Esophagus squamous epithelium (tissue), 5 donors: ENCODE measurements around the gene PKM. TPM values are rescaled to one million over a fixed set of nuclear protein-coding genes. Genes with fewer than 3 reads are reported as not detected.
A peak's percentile ranks its signal among the peaks of the same experiment; 100 is the strongest.

ENCODE experiments used
- DNase-seq: peaks from one replicate; lab custom pipeline; 2025; lab: John Stamatoyannopoulos, UW
- H3K27ac ChIP-seq, 4 donors: fragments of 200-600 bp; sonication (generic); one replicate each; pipeline ENCODE4 v1.5.1; 2016 to 2019; ENCODE audit warnings: mild to moderate bottlenecking in 1 of 4
- H3K27me3 ChIP-seq, 4 donors: fragments of 200-600 bp; sonication (generic); 1 replicate in 3 of 4; 2 replicates in 1 of 4; pipeline versions ENCODE4 v1.5.1 to v1.6.0; 2017 to 2021; ENCODE audit warnings: antibody characterized with exemption in 1 of 4
- H3K36me3 ChIP-seq, 3 donors: fragments of 200-600 bp; sonication (generic); one replicate each; pipeline ENCODE4 v1.5.1; 2016 to 2019
- H3K4me1 ChIP-seq, 3 donors: fragments of 200-600 bp; sonication (generic); one replicate each; pipeline ENCODE4 v1.5.1; 2017 to 2019
- H3K4me3 ChIP-seq, 4 donors: fragments of 200-600 bp; sonication (generic); 1 replicate in 3 of 4; 2 replicates in 1 of 4; pipeline ENCODE4 v1.5.1; 2016 to 2019; ENCODE audit warnings: mild to moderate bottlenecking in 2 of 4, moderate library complexity in 1 of 4
- H3K9me3 ChIP-seq, 3 donors: fragments of 200-600 bp; sonication (generic); one replicate each; pipeline ENCODE4 v1.5.1; 2016 to 2019
- POLR2A ChIP-seq, 4 donors: fragments of 450-650 bp; IDR thresholded peaks; one replicate each; pipeline ENCODE4 v1.6.1; 2017; ENCODE audit warnings: antibody characterized with exemption in 4 of 4, mild to moderate bottlenecking in 4 of 4, moderate library complexity in 3 of 4
- WGBS, 2 donors: methylation state at CpG; one replicate each; pipeline ENCODE4 v1.1.5; 2018; 5-methylcytosine and 5-hydroxymethylcytosine counted together
- intact Hi-C: fragments of 100-400 bp; cut with DNase I; formaldehyde crosslinking; loops from one replicate; pipeline ENCODE4 v1.15.0; 2022
- total RNA-seq, 4 donors: library from RNA; depleted of rRNA; stranded (reverse); fragments of >200 nt; gene quantifications; one replicate each; pipeline ENCODE4 v1.1.0, GENCODE V29; 2016
- TF ChIP-seq, protein P1 (sequence below), 6 experiments: fragments of 450-650 bp in 4 of 6; fragments of 200-600 bp in 2 of 6; sonication (generic) in 2 of 6; IDR thresholded peaks; one replicate each; pipeline ENCODE4 v1.5.1; 2016 to 2019; ENCODE audit warnings: antibody characterized with exemption in 6 of 6, mild to moderate bottlenecking in 4 of 6, moderate library complexity in 4 of 6
- donor health status: DM: yes; HTN: yes; CAD: no.

The PKM gene
- total RNA-seq, 4 donors from 2014 or later = 504 to 1,134 (median 964) TPM

DNA sequence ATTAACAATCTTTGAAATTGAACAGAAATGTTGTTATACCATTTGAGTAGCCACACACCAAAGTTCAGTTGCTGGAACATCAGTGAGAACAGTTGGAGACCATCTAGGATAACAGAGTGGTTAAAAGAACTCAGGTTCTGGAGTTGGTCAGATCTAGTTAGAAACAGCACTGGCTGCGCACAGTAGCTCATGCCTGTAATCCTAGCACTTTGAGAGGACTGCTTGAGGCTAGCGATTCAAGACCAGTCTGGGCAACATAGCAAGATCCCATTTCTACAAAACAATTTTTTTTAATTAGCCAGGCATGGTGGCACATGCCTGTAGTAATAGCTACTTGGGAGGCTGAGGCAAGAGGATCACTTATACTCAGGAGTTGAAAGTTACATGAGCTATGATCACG lies 7.6 kb upstream of the PKM start:
- peaks cover 7 to 21% (median 16%) of the 10 kb centered on the region in 3 donors for H3K4me1 ChIP-seq
- no peak overlapping the region for H3K4me3 ChIP-seq
- no peaks in the 10 kb centered on the region for H3K27me3 ChIP-seq
- no peak for DNase-seq
- no peak for TF ChIP-seq POLR2A (IDR thresholded peaks at IDR 0.05)
- TF ChIP-seq, protein P1, sequence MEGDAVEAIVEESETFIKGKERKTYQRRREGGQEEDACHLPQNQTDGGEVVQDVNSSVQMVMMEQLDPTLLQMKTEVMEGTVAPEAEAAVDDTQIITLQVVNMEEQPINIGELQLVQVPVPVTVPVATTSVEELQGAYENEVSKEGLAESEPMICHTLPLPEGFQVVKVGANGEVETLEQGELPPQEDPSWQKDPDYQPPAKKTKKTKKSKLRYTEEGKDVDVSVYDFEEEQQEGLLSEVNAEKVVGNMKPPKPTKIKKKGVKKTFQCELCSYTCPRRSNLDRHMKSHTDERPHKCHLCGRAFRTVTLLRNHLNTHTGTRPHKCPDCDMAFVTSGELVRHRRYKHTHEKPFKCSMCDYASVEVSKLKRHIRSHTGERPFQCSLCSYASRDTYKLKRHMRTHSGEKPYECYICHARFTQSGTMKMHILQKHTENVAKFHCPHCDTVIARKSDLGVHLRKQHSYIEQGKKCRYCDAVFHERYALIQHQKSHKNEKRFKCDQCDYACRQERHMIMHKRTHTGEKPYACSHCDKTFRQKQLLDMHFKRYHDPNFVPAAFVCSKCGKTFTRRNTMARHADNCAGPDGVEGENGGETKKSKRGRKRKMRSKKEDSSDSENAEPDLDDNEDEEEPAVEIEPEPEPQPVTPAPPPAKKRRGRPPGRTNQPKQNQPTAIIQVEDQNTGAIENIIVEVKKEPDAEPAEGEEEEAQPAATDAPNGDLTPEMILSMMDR (IDR thresholded peaks at IDR 0.05) = no peak
- H3K27ac ChIP-seq = peak overlapping the region in 1 of 4 donors; percentile 64
- intact Hi-C loops = no loop called here
- H3K9me3 ChIP-seq = no peaks in the 10 kb centered on the region
- H3K36me3 ChIP-seq = peaks cover 0 to 51% (median 13%) of the 10 kb centered on the region in 3 donors
- WGBS, 2 donors = 87 to 88% methylated on average over 3 of the region's 3 CpGs

DNA sequence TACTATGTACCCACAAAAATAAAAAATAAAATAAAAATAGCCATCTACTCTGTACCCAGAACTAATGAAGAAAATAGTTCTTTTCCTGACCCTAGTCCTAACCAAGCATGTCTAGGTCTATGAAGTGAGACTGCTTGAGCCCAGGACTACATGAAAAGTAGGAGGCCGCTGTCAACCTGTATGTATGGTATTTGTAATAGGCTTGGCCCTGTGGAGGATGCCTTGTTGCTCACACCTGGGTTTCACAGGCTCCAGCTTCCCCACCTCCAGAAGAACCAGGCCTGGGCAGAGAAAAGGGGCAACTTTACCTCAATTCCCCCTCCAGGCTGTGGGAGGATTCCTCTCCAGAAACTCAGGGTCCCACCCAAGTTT lies 6.8 kb upstream of the PKM start:
- Histone ChIP-seq H3K9me3 (no peaks in the 10 kb centered on the region), H3K27ac (peak overlapping the region; percentile 64 to 83 (median 80)), H3K4me1 (peaks cover 7 to 26% (median 16%) of the 10 kb centered on the region in 3 donors), H3K36me3 (peaks cover 0 to 44% (median 13%) of the 10 kb centered on the region in 3 donors), H3K4me3 (no peak overlapping the region), H3K27me3 (no peaks in the 10 kb centered on the region)
- no peak for TF ChIP-seq POLR2A (IDR thresholded peaks at IDR 0.05)
- TF ChIP-seq, protein P1 (IDR thresholded peaks at IDR 0.05) = no peak
- 73 to 86% methylated on average over 1 of the region's 1 CpG for WGBS, 2 donors
- intact Hi-C loops = no loop called here
- no peak for DNase-seq

DNA sequence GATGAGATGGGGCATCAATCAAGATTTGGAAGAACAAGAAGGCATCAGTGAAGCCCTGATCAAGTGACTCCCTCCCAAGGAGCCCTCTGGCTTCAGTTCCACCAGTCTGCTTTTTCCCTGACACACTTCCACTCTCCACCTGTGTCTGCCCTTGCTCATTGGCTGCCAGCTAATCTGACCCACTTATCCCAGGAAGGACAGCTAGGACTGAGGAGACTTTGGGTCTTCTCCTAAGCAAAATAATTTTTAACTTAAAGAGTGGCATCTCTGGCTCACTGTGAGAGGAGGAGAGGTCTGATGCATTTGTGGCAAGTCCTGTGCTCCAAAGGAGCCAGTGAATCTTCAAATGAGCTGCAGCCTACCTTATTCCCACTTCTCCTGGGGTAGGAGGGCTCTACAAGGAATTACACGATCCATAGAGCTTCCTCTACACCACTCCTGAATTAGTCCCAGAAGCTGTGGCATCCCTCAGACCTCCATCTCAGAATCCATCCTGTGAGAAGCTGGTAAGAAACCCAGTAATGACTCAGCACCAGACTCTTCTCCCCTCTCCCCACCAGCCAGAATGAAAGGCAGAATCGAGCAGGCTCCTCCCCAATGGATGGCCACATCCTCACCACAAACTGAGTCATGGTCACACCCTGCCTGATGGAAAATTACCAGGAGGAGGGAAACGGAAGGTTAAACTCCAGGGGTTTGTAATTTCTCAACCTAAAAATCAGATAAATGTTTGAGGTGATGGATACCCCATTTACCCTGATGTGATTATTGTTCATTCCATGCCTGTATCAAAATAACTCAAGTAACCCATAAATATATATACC lies 6.3 kb upstream of the PKM start:
- TF ChIP-seq, protein P1 (IDR thresholded peaks at IDR 0.05) = no peak
- peak in 1 of 4 donors; percentile 24 for TF ChIP-seq POLR2A (IDR thresholded peaks at IDR 0.05)
- 8 to 9% methylated on average over 3 of the region's 3 CpGs for WGBS, 2 donors
- peak overlapping the region; percentile 64 to 83 (median 80) for H3K27ac ChIP-seq
- H3K36me3 ChIP-seq = peaks cover 0 to 38% (median 8%) of the 10 kb centered on the region in 3 donors
- DNase-seq = no peak
- no peaks in the 10 kb centered on the region for H3K27me3 ChIP-seq
- intact Hi-C loops = no loop called here
- H3K4me3 ChIP-seq = peak overlapping the region in 1 of 4 donors; percentile 39
- peaks cover 12 to 32% (median 22%) of the 10 kb centered on the region in 3 donors for H3K4me1 ChIP-seq
- H3K9me3 ChIP-seq = no peaks in the 10 kb centered on the region

DNA sequence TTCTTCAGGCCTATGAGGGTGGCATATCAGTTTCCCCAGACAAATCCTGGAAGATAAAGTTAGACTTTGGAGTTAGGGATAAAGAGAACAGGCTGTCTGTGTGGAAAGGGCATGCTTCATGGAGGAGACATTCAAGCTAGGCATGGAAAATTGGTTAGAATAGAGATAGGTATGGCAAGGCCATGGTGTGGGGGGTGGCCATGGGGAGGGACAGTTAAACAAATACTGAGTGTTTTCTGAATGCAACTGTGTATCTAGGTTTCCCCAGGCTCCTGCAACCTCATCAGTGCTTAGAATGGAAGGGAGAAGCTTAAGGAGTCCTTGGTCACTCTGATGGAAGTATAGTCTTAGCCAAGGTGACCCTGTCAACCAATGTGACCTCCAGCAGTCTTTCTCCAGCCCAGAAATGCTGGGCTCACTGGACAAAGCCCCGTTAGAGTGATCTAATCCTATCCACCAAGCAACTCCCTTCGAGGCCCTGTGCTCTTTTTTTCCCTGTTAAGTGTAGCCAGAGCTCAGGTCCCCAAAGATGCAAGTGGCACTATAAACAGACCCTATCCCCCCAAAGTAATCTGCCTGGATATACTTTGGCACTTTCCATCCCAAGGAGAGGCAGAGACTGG lies 5.5 kb upstream of the PKM start:
- H3K27ac ChIP-seq = peak overlapping the region; percentile 64 to 83 (median 80)
- peaks cover 0 to 30% (median 4%) of the 10 kb centered on the region in 3 donors for H3K36me3 ChIP-seq
- H3K4me3 ChIP-seq = peak overlapping the region in 1 of 4 donors; percentile 39
- intact Hi-C loops = no loop called here
- no peaks in the 10 kb centered on the region for H3K27me3 ChIP-seq
- H3K9me3 ChIP-seq = no peaks in the 10 kb centered on the region
- peaks cover 16 to 38% (median 23%) of the 10 kb centered on the region in 3 donors for H3K4me1 ChIP-seq
- TF ChIP-seq, protein P1 (IDR thresholded peaks at IDR 0.05) = no peak
- TF ChIP-seq POLR2A (IDR thresholded peaks at IDR 0.05) = no peak
- DNase-seq = no peak
- WGBS, 2 donors = 72 to 100% methylated on average over 2 of the region's 2 CpGs

DNA sequence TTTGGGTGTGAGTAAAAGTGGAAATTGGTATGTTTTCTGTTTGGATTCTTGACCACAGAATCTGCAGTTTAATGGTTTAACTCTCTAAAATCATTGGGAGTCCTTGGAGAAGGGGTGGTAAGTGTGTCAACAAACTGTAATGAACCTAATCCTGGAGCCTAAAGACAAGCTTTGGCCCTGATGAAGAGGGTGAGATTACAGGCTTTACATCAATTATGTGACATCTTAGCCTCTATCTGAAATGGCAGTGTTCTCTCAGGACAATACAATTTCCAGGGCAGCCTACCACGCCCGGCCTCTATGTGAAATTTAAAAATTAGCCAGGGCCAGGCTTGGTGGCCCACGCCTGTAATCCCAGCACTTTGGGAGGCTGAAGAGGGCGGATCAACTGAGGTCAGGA lies 4.3 kb upstream of the PKM start:
- H3K27me3 ChIP-seq = no peaks in the 10 kb centered on the region
- TF ChIP-seq POLR2A (IDR thresholded peaks at IDR 0.05) = no peak
- TF ChIP-seq, protein P1 (IDR thresholded peaks at IDR 0.05) = no peak
- H3K27ac ChIP-seq = no peak overlapping the region
- WGBS, 2 donors = 82 to 91% methylated on average over 3 to 4 of the region's 4 CpGs
- peaks cover 0 to 18% (median 0%) of the 10 kb centered on the region in 3 donors for H3K36me3 ChIP-seq
- no peaks in the 10 kb centered on the region for H3K9me3 ChIP-seq
- no peak for DNase-seq
- intact Hi-C loops = no loop called here
- H3K4me3 ChIP-seq = no peak overlapping the region
- H3K4me1 ChIP-seq = peaks cover 16 to 38% (median 23%) of the 10 kb centered on the region in 3 donors
